Lower lobe of right lung (tissue), 2 donors: ENCODE data around the gene CYSLTR2. TPM values are rescaled to one million over a fixed set of nuclear protein-coding genes. Genes with fewer than 3 reads are reported as not detected.
A peak's percentile ranks its signal among the peaks of the same experiment; 100 is the strongest.

Experiments
- ATAC-seq, 2 donors: fragments of 200-7000 bp; cut with Tn5 transposase; one replicate each; pipeline ENCODE4 v1.9.1; 2020 to 2022; ENCODE audit warnings: mild to moderate bottlenecking in 2 of 2, moderate library complexity in 2 of 2
- DNase-seq: peaks from one replicate; pipeline ENCODE4 v3.0.0-alpha.2; 2020
- H3K27ac ChIP-seq: fragments of 200-600 bp; one replicate; pipeline ENCODE4 v1.8.0; 2022
- H3K27me3 ChIP-seq: fragments of 200-600 bp; one replicate; pipeline ENCODE4 v1.8.0; 2022; ENCODE audit warnings: low read depth
- H3K36me3 ChIP-seq: fragments of 200-600 bp; one replicate; pipeline ENCODE4 v1.8.0; 2022; ENCODE audit warnings: mild to moderate bottlenecking
- H3K4me1 ChIP-seq: fragments of 200-600 bp; one replicate; pipeline ENCODE4 v1.8.0; 2022
- H3K4me3 ChIP-seq: fragments of 200-600 bp; one replicate; pipeline ENCODE4 v1.8.0; 2022; ENCODE audit warnings: mild to moderate bottlenecking
- H3K9me3 ChIP-seq: fragments of 200-600 bp; one replicate; pipeline ENCODE4 v1.8.0; 2022
- CTCF ChIP-seq: fragments of 200-600 bp; IDR thresholded peaks from one replicate; pipeline ENCODE4 v1.8.0; 2022; ENCODE audit warnings: antibody characterized with exemption, mild to moderate bottlenecking
- intact Hi-C: fragments of 100-400 bp; cut with DNase I; formaldehyde crosslinking; loops from one replicate; pipeline ENCODE4 v1.11.0; 2022
- total RNA-seq: library from RNA; stranded (reverse); fragmentation: NEBNext Ultra II Directional; extraction: Animal tissue kit (Norgen Biotek cat#: 25700); gene quantifications from one replicate; pipeline ENCODE4 v1.2.1, GENCODE V29; 2021
- donor health status: DM: no; HTN: yes; CAD: no; lungs with severe emphysema.

CYSLTR2 gene
- total RNA-seq, 1 donor from 2014 or later, result 2.6 TPM

- H3K36me3 ChIP-seq, result no peaks in the 10 kb centered on the region
- no peak for DNase-seq
- no peak overlapping the region for H3K27ac ChIP-seq
- intact Hi-C loops, result no loop called here
- no peaks in the 10 kb centered on the region for H3K27me3 ChIP-seq
- no peak for TF ChIP-seq CTCF
- ATAC-seq, result no peak
- no peaks in the 10 kb centered on the region for H3K9me3 ChIP-seq
- no peak overlapping the region for H3K4me3 ChIP-seq
- H3K4me1 ChIP-seq, result no peaks in the 10 kb centered on the region
Measured at GRCh38 chr13:48728876-48729275, 75.1 kb downstream of the CYSLTR2 start.

- no peak for ATAC-seq
- H3K9me3 ChIP-seq, result no peaks in the 10 kb centered on the region
- H3K4me3 ChIP-seq, result no peak overlapping the region
- no peak for TF ChIP-seq CTCF
- no peaks in the 10 kb centered on the region for H3K4me1 ChIP-seq
- no peaks in the 10 kb centered on the region for H3K36me3 ChIP-seq
- intact Hi-C loops, result no loop called here
- no peak overlapping the region for H3K27ac ChIP-seq
- no peak for DNase-seq
- H3K27me3 ChIP-seq, result no peaks in the 10 kb centered on the region
Measured at GRCh38 chr13:48729856-48730255, 76.1 kb downstream of the CYSLTR2 start.

GRCh38 chr13:48731001-48731658, 77.4 kb downstream of the CYSLTR2 start:
- no peak for DNase-seq
- H3K27me3 ChIP-seq, result no peaks in the 10 kb centered on the region
- ATAC-seq, result no peak
- no peak overlapping the region for H3K4me3 ChIP-seq
- H3K36me3 ChIP-seq, result no peaks in the 10 kb centered on the region
- TF ChIP-seq CTCF, result no peak
- H3K4me1 ChIP-seq, result no peaks in the 10 kb centered on the region
- H3K9me3 ChIP-seq, result no peaks in the 10 kb centered on the region
- no peak overlapping the region for H3K27ac ChIP-seq
- intact Hi-C loops, result no loop called here

- H3K27me3 ChIP-seq, result no peaks in the 10 kb centered on the region
- no peaks in the 10 kb centered on the region for H3K36me3 ChIP-seq
- DNase-seq (peak; percentile 59), ATAC-seq (peak; percentile 81 to 84)
- intact Hi-C loops, result no loop called here
- peak overlapping the region; percentile 22 for H3K4me3 ChIP-seq
- H3K4me1 ChIP-seq, result no peaks in the 10 kb centered on the region
- peak; percentile 78 for TF ChIP-seq CTCF
- no peak overlapping the region for H3K27ac ChIP-seq
- H3K9me3 ChIP-seq, result no peaks in the 10 kb centered on the region
Measured at GRCh38 chr13:48731957-48732569, 78.3 kb downstream of the CYSLTR2 start.

- Histone ChIP-seq H3K27me3 (no peaks in the 10 kb centered on the region), H3K4me1 (no peaks in the 10 kb centered on the region), H3K4me3 (no peak overlapping the region), H3K27ac (no peak overlapping the region), H3K36me3 (no peaks in the 10 kb centered on the region), H3K9me3 (no peaks in the 10 kb centered on the region)
- intact Hi-C loops, result no loop called here
- ATAC-seq (no peak), DNase-seq (no peak)
- TF ChIP-seq CTCF, result no peak
Measured at GRCh38 chr13:48733739-48734335, 80.1 kb downstream of the CYSLTR2 start.
